GM21423 (cell line): Measurements from ENCODE around the gene ORAI2.
"Not testable (repeated sequence)": the region's sequence is repeated elsewhere in the genome, so short reads cannot be mapped to it uniquely, and the experiment has no call there.

ENCODE experiments used
- ATAC-seq: cut with Tn5 transposase; IDR thresholded peaks from one replicate; pipeline ENCODE4 v1.9.1; 2021; ENCODE audit warnings: mild to moderate bottlenecking, moderate library complexity; ENCODE audit not compliant: unreplicated experiment

The ORAI2 gene

GRCh38 chr7:102494473-102495149, 61.2 kb downstream of the ORAI2 start:
- peak; percentile 71 for ATAC-seq

- not testable (repeated sequence) for ATAC-seq
These were observed 63.5 kb downstream of the ORAI2 start for GRCh38 chr7:102496861-102497260.

- not testable (repeated sequence) for ATAC-seq
These were observed 63.9 kb downstream of the ORAI2 start for GRCh38 chr7:102497308-102497707.

- ATAC-seq: not testable (repeated sequence)
These were observed 64.9 kb downstream of the ORAI2 start for GRCh38 chr7:102498321-102498720.

- ATAC-seq: not testable (repeated sequence)
These were observed 69.8 kb downstream of the ORAI2 start for GRCh38 chr7:102503141-102503540.

- ATAC-seq: not testable (repeated sequence)
These were observed 72.2 kb downstream of the ORAI2 start for GRCh38 chr7:102505298-102506185.
